HG02973 (cell line): ENCODE results near the gene CACNA1I.
"Not testable (repeated sequence)": the region's sequence is repeated elsewhere in the genome, so short reads cannot be mapped to it uniquely, and the experiment has no call there.

Source experiments
- ATAC-seq: cut with Tn5 transposase; IDR thresholded peaks from one replicate; pipeline ENCODE4 v1.9.1; 2021; ENCODE audit warnings: moderate library complexity; ENCODE audit not compliant: unreplicated experiment

The CACNA1I gene

DNA sequence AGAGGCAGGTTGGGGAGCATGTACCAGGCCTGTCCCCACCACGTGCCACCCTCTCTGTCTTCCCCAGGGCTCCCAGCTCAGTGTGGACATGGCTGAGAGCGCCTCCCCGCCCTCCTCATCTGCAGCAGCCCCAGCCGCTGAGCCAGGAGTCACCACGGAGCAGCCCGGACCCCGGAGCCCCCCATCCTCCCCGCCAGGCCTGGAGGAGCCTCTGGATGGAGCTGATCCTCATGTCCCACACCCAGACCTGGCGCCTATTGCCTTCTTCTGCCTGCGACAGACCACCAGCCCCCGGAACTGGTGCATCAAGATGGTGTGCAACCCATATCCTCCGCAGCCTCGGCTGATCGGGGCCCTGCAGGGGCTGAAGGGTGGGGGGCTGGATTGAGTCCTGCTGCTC, at the start of gene CACNA1I:
TSS of gene CACNA1I (plus strand) at position 89 of the 400 bp plus-strand sequence. CDS start at position 89, 0 bp downstream.
- no peak for ATAC-seq

DNA sequence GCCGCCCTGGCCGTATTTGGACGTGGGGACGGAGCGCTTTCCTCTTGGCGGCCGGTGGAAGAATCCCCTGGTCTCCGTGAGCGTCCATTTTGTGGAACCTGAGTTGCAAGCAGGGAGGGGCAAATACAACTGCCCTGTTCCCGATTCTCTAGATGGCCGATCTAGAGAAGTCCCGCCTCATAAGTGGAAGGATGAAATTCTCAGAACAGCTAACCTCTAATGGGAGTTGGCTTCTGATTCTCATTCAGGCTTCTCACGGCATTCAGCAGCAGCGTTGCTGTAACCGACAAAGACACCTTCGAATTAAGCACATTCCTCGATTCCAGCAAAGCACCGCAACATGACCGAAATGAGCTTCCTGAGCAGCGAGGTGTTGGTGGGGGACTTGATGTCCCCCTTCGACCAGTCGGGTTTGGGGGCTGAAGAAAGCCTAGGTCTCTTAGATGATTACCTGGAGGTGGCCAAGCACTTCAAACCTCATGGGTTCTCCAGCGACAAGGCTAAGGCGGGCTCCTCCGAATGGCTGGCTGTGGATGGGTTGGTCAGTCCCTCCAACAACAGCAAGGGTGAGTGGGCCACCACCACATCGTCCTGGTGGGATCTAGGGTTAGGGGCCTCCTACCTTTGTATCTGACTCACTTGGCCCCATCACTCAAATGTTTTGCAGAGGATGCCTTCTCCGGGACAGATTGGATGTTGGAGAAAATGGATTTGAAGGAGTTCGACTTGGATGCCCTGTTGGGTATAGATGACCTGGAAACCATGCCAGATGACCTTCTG, 49.3 kb upstream of the CACNA1I start:
- ATAC-seq: not testable (repeated sequence)

DNA sequence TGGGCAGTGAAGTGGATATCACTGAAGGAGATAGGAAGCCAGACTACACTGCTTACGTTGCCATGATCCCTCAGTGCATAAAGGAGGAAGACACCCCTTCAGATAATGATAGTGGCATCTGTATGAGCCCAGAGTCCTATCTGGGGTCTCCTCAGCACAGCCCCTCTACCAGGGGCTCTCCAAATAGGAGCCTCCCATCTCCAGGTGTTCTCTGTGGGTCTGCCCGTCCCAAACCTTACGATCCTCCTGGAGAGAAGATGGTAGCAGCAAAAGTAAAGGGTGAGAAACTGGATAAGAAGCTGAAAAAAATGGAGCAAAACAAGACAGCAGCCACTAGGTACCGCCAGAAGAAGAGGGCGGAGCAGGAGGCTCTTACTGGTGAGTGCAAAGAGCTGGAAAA, 48.5 kb upstream of the CACNA1I start:
- not testable (repeated sequence) for ATAC-seq

DNA sequence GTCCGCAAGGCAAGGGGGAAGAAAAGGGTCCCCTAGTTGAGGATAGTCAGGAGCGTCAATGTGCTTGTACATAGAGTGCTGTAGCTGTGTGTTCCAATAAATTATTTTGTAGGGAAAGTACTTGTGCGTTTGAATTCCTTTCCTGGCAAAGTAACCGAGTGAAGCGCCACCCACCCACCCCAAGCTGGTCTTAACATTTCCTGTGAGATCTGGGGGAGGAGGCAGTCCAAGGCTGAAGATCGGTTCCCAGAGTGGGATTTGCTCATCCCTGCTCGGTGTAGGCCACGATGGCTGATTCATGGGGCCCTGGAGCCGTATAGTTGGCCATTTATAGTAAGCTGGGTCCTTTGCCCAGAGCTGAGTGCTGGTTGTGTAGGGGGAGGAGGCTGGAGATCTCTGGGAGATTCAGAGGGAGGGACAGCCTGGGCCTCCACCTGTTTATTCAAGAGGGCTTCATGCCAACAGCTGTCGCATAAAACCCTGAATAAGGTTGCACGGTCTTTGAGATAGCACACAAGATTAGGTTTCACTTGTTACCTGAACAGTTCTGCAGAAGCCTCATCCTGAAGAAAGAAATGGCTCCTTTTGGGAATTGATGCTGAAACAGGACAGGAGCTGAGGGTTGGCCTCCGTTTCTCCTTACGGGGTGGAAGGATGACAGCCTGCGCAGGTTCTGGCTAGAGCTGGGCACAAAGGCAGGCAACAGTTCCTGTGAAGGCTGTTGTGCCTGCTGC, 47.8 kb upstream of the CACNA1I start:
- no peak for ATAC-seq

DNA sequence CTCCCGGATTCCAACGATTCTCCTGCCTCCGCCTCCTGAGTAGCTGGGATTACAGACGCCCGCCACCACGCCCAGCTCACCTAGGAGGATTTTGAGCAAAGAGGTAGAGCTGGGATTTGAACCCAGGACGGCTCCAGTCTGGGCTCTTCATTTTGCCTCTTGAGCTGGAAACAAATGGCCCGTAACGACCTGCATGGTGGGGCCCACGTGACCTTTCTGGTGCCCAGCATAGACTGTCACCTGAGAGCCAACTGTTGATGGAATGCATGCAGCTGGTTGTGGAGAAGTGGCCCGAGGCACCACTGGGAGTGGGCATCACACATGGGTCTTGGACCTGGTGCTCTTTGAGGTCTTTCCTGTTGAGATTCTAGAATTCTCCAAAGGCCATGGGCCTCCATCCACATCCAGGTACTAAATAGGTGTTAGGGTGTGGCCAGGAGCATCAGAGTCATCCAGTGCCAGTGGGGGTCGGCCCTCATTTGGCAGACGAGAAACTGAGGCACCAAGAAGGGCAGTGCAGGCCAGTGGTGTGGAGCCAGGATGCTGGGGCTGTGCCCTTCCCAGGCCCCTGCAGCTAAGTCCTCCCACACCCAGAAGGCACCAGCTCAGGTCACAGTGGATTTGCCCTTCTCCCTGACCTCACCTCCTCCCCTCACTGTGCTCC, 46.3 kb upstream of the CACNA1I start:
- no peak for ATAC-seq

DNA sequence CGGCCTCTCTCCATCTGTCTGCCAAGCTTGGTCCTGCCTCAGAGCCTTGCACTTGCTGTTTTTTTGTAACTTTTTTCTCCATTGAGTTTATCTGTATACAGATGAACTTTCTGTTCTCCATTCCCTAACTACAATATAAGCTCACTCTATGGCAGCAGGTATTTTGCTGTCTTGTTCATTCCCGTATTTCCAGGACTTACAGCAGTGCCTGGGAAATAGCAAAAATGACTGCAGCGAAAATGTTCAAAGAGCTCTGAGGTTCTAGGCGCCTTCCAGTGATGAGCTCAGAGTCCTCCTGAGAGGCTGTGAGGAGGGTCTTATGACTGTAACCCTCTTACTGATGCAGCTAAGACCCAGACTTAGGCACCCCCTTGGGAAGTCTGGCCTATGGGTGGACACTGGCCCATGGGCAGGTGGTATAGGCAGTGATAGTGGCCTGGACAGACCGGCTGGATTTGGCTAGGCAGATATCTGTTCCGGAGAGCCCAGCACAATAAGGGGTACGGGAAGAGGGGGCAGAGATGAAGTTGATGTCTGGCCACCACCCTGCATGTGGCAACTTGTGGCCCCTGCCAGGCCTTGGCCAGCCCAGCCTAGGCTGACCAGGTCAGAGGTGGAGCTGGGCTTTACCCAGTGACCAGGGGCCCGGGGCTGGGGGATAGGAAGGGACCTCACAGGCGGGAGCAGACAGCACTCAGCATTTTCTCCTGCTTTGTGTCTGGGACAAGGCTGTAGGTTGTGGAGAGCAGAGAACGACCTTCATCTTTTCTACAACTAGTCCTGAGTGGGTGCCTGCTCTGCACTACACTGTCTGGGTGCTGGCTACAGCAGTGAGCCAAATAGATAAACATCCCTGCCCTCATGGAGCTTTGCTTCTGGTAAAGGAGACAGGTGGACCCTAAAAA, 45.5 kb upstream of the CACNA1I start:
- no peak for ATAC-seq

DNA sequence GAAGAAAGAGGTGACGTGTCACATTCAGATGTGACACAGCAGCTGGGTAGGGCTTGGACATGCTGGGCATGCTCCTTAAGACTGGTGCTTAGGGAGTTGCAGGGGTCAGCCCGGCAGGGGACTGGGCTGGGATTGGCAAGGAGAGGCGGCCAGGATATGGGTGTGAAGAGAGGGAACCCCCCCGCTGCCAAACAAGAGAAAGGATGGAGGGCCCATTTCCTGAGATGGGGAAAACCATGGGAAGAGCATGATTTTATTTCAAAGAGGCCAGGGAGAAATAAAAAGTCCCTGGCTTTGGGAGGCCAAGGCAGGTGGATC, 44.9 kb upstream of the CACNA1I start:
- ATAC-seq: no peak

DNA sequence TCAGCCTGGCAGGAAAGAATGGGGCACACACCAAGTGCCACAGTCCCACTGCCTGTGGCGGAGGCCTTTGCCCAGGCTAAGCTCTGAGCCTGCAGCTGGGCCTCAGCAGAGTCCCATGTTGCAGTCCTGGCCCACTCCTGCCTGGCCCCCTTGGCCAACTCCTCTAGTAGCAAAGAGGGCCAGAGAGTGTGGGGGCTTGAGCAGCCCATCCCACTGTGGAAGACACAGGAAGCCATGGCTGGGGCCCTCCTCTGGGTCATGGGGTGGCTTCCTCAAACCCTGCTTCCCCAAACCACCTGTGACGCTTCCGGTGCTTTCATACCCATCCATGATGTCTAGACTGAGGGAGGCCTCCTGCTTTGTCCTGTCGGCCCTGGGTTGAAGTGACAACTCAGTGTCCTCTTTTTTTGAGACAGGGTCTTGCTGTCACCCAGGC, 43.8 kb upstream of the CACNA1I start:
- ATAC-seq: no peak

DNA sequence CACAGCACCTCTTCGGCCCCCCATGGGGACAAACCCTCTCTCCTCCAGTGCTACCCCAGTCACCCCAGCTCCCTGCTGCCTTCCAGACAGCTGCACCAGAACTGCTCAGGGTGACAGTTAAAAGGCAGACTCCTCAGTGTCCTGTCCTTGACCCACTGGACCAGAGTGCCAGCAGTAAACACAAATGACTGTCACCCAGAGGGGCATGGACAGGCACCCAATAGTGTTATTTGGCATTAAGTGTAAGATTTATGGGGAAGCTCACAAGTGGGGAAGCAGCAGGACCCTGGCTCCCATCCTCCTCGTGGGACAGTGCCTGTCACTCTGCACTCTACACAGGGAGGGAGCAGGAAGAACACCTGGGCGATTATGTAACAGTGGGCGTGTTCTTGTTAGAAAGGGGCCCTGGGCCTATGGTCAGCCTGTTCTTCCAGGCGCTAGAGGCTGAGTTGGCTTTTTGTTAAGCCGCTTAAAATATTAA, 43.0 kb upstream of the CACNA1I start:
- no peak for ATAC-seq

DNA sequence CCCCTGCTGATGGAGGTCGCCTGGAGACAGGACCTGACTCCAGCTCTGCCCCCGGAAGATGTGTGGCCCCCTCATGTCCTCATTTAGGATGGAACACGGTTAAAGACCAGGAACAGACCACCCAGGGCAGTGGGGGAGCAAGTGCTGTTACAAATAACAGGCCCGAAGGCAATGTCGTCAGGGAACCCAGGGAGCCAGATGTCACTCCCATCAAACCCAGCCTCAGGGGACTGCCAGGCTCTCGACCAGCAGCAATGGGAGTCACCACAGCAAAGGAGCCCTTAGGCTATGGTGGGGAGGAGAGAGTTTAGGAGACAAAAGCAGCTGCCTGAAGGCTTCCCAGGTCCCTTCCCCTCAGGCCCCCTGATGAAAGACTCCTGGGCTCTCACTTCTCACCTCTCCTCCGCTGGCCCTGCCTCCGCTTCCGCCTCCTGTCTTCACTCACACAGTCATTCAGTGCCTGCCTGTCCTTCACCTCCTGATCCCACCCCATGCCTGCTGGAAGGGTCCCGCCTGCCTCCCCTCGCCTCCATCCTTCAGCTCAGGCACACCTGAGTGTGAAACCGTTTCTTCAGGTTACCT, 42.4 kb upstream of the CACNA1I start:
- no peak for ATAC-seq

DNA sequence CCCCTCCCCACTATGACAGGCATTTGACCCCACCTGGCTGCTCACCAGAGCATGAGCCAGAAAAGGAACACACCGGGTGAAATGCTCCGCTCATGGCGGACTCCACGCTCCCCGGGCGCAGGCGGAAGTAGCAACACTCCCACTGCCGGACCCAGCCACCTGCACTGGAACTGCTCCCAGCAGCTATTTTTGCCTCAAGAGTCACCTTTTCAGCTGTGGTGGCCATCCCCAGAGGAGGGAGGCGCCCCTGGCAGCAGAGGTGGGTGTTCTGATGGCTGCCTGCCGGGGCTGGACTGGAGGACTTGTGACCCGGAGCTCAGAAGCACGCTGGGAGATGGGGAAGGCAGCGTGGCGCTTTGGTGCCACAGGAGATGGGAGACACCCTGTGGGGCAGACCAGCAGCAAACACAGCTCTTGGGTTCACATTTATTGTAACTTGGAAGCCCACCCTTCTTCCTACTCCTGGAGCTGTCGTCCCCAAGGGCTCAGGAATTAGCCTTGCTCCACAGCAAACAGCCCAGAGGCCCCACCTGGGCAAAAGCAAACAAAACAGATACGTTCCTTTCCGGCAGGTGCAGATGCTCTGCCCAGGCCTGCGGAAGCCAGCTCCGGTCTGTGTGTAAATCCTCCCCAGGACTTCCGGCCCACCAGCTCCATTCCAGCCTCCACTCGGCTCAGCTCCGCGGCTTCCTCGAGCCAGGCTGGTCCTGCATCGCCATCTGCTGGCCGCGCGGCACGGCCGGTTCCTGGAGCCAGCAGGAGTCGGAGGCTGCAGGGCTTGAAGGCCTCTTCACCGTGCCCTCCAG, 41.7 kb upstream of the CACNA1I start:
- peak; percentile 34 for ATAC-seq

DNA sequence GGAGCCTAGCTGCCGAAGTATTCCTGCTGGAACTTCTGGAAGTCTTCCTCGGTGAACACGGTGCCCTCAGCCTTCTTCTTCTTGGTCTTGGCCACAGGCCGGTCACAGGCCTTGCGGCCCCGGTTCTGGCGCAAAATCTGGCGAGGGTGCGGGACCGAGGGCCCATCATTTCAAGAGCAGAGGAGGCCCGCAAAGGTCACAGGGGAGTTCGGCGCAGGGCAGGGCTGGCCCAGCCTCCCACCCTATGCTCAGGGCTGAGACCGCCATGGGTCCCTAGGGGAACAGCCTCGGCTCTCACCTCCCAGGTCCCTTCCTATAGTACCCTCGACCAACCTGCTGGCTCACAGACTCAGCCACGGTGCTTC, 41.1 kb upstream of the CACNA1I start:
- no peak for ATAC-seq

DNA sequence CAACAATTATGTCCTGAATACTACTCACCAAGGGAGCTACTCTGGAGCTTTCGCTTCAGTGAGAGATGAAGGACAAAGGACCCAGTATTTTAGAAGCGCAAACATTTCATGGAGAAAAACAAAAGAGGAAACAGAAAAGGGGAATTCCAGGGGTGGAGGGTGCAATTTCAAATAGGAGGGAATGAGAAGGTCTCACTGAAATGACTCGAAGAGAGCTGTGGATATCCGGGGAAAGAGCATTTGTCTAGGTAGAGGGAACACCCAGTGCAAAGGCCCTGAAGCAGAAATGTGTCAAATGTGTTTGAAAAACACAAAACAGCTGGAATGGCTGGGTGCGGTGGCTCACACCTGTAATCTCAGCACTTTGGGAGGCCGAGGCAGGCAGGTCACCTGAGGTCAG, 40.4 kb upstream of the CACNA1I start:
- ATAC-seq: no peak

DNA sequence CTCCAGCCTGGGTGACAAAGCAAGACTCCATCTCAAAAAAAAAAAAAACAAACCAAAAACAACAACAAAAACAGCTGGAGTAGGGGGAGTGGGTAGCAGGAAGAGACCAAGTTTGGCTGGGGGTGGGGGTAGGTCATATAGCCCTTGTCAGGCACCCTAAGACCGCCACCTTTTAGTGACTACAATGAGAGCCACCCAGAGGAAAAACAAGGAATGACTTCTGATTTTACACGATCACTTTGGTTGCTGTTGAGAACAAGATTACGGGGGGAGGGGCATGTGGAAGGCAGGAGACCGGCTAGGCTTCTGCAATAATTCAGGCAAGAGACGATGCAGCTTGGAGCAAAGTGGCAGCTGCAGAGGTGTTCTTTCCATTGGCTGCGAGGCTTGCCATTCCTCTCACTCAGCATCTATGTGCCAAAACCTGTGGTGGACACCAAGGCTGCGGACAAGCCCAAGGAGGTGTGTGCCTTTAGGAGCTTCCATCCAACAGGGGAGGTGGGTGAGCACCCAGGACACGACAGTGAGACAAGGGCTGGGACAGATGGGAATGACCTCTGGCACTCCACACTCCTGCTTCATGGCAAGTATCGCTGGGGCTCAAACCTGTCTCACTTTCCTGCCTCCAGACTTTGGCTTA, 39.7 kb upstream of the CACNA1I start:
- ATAC-seq: no peak

DNA sequence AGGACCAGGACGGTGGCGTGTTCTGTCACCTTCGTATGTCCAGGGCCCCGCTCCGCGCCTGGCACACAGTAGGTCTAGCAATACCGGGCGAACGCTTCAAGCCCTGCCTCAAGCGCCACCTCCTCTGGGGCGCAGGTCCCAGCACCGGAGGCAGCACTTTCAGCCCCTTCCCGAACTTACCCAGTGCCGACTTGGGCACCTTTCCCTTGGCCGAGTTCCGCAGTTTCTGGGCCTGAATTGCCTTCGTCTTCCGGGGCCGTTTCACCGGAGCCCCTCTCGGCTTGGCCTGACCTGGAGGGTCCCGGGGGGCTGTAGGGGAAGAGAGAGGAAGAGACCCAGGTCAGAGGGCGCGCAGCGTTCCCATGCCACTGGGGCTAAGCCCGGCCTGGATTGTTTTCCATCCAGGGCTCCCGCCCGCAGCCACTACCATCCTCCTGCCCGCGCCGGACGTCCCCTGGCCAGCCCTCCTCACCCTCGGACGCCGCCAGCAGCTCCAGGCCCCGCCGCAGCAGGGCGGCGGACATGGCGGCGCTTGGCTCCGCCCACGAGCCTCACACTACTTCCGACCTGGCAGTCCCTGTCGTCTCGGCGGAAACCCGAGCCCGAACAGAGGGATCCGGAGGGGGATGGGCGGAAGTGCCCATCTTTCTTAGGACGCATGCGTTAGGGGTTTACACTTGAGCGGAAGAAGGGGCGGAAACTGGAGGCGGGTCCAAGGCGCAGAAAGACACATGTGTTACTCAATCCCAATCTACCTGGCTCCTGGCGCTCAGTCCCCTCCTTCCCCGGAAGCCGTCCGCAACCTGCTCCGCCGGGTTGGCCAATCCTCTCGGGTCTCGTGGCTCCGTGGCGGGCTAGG, 38.1 kb upstream of the CACNA1I start, which contains the start of gene RPS19BP1:
TSS of gene RPS19BP1 (minus strand) at position 534 of the 859 bp plus-strand sequence. CDS start at position 524, 10 bp downstream.
- ATAC-seq: peak; percentile 57

DNA sequence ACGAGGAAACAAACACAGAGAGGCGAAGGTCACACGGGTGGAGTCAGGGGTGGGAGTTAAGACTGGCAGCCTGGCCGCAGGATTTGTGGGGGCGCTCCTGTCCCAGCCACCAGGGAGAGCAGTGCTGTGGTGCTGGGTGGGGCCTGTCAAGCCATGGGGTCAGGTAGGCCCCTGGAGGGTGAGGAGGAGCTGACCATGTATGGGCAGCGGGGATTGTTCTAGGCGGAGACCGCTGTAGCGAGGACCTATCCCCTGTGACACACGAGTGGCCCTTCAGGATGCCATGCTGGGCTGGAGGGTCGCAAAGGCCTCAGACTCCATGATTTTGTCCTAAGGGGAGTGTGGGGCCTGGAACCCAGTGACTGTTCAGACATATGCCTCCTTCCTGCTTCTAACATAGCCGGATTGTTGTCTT, 36.5 kb upstream of the CACNA1I start:
- ATAC-seq: no peak

DNA sequence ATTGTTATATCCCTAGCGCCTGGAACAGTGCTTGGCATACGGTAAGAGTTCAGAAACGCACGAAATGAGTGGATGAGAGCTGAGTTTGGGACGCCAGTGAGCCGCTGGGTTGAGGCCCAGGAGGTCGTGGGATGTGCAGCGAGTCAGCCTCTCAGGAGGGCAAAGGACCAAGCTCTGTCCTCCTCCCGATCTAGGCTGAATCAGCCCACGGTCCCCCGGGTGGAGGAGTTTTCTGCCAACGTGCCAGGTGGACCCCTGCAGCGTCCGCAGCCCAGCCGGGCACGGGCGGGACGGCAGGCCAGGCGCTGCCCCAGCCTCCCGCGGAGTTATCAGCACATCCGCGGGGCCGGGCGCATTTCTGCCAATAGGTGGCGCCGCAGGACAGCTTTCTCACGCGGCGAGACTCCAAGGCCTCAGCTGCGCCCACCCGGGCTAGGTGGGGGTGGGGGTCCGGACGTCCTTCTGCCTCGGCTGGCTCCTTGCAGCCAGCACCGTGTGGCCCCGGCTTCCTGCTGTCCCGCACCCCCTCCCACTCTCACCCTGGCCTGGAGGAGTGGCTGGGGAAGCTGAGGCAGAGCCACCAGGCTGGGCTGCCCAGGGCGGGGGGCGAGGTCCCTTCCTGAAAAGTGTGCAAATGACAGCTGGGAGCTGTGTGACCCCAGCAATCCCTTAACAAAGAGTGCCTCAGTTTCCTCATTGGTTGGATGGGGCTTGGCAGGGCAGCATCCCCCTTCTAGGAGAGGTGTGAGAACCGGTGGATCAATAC, 35.8 kb upstream of the CACNA1I start:
- ATAC-seq: no peak
